ENCODE measurements around the gene FAM110A.

The FAM110A gene

DNA sequence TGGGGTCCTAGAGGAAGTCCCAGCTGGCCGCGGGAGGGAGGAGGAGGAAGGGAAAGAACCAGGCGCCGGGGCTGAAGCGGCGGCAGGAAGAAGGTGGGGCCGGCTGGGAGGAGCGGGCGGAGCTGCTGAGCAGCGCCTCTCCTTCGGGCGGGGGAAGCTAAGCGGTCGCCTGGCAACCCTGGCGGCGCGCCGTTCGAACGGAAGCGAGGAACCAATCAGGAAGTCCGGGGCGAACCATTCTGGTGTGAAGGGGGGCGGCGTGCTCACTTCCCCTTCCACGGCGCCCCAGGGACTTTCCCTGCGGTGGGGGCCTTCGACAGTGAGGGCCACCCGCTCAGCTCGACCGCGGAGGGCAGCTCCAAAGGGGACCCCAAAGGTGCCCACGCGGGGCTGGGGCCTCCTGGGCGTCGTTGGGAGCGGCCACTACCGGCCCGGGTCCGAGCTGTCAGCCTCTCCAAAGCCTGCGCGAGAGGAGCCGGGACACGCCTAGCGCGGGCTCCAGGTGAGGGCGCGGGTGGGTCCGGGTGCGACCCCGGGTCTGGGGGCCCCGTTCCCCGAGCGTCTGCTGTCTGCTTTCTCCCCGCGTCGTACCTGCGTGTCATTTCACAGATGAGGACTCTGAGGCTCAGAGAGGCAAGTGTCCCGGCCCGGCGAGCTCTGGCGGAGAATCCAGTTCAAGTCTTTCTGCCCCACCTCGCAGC lies at the start of gene FAM110A:
Gene FAM110A (plus strand): TSS at position 266 of the 701 bp plus-strand sequence. CDS start 11,090 bp downstream, outside the sequence.
- TF ChIP-seq EGR1 (IDR thresholded peaks at IDR 0.05) (no peak), CEBPB (IDR thresholded peaks at IDR 0.05) (no peak), TAF1 (IDR thresholded peaks at IDR 0.05; ENCODE audit: low read depth) (no peak; the same call in 1 of the 2 replicates), ZBTB7A (IDR thresholded peaks at IDR 0.05; ENCODE audit: low read depth) (peak; percentile 91), MAX (IDR thresholded peaks at IDR 0.05) (peak; percentile 65; the same call in 1 of the 2 replicates), TCF12 (IDR thresholded peaks at IDR 0.05; ENCODE audit: low read depth) (peak; percentile 21; the same call in 1 of the 2 replicates), FOXM1 (IDR thresholded peaks at IDR 0.05; ENCODE audit: borderline replicate concordance, low read depth) (peak; percentile 98)
- TF ChIP-seq, protein P1, sequence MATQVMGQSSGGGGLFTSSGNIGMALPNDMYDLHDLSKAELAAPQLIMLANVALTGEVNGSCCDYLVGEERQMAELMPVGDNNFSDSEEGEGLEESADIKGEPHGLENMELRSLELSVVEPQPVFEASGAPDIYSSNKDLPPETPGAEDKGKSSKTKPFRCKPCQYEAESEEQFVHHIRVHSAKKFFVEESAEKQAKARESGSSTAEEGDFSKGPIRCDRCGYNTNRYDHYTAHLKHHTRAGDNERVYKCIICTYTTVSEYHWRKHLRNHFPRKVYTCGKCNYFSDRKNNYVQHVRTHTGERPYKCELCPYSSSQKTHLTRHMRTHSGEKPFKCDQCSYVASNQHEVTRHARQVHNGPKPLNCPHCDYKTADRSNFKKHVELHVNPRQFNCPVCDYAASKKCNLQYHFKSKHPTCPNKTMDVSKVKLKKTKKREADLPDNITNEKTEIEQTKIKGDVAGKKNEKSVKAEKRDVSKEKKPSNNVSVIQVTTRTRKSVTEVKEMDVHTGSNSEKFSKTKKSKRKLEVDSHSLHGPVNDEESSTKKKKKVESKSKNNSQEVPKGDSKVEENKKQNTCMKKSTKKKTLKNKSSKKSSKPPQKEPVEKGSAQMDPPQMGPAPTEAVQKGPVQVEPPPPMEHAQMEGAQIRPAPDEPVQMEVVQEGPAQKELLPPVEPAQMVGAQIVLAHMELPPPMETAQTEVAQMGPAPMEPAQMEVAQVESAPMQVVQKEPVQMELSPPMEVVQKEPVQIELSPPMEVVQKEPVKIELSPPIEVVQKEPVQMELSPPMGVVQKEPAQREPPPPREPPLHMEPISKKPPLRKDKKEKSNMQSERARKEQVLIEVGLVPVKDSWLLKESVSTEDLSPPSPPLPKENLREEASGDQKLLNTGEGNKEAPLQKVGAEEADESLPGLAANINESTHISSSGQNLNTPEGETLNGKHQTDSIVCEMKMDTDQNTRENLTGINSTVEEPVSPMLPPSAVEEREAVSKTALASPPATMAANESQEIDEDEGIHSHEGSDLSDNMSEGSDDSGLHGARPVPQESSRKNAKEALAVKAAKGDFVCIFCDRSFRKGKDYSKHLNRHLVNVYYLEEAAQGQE (IDR thresholded peaks at IDR 0.05; ENCODE audit: low read depth): no peak

DNA sequence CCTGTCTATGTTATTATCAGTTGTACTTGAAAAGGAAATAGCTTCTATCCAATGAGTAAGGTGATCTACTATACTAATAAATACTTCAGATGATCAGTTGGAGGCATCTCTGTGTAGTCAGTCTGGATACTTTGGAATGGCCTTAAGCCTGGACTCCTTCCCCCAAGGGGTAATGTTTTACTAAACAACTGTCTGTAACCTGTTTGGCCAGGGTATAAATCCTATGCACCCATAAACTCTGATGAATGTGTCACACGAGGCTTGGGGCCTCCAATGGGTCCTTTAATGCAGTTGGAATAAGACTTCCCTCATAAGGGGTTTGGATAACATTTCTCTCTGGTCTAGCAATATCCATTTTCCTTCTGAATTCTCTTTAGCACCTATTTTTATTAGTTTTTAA lies 45.7 kb upstream of the FAM110A start:
- no peak for TF ChIP-seq USF1 (IDR thresholded peaks at IDR 0.05)
- no peak for TF ChIP-seq NFIC (IDR thresholded peaks at IDR 0.05)
- no peak for TF ChIP-seq MAX (IDR thresholded peaks at IDR 0.05)
- no peak for TF ChIP-seq EGR1 (IDR thresholded peaks at IDR 0.05)
- no peak for TF ChIP-seq ZBTB7A (IDR thresholded peaks at IDR 0.05; ENCODE audit: low read depth)

DNA sequence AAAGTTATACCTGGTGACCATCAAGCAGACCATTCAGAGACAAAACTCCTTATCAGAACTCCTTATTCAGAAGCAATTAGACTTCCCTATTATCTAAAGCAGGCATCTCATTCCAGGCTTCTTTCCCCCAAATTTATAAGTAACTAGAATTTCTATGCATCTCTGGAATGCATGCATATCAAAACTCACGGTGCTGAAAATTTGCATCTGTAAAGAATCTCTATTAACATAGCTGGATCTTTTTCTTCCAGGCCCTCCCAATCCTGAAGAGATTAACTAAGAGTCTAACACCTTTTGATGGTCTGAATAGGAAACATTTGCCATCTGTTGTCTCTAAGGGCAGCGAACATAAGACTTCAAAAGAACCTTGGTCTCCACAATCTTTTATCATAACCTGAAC lies 42.5 kb upstream of the FAM110A start:
- TF ChIP-seq, protein P1 (IDR thresholded peaks at IDR 0.05; ENCODE audit: low read depth): no peak
- TF ChIP-seq CEBPB (IDR thresholded peaks at IDR 0.05) (no peak), TEAD4 (IDR thresholded peaks at IDR 0.05) (no peak)

GRCh38 chr20:792248-792647 lies 41.3 kb upstream of the FAM110A start:
- no peak for TF ChIP-seq TCF12 (IDR thresholded peaks at IDR 0.05; ENCODE audit: low read depth)
- TF ChIP-seq NFIC (IDR thresholded peaks at IDR 0.05): no peak
- TF ChIP-seq YY1 (IDR thresholded peaks at IDR 0.05; ENCODE audit: low read depth): no peak
- no peak for TF ChIP-seq TAF1 (IDR thresholded peaks at IDR 0.05; ENCODE audit: low read depth)
- TF ChIP-seq MAX (IDR thresholded peaks at IDR 0.05): no peak
- TF ChIP-seq FOXM1 (IDR thresholded peaks at IDR 0.05; ENCODE audit: borderline replicate concordance, low read depth): no peak
- TF ChIP-seq TEAD4 (IDR thresholded peaks at IDR 0.05): no peak
- no peak for TF ChIP-seq ZBTB7A (IDR thresholded peaks at IDR 0.05; ENCODE audit: low read depth)

- TF ChIP-seq TCF12 (IDR thresholded peaks at IDR 0.05; ENCODE audit: low read depth) (no peak), ZBTB7A (IDR thresholded peaks at IDR 0.05; ENCODE audit: low read depth) (no peak), TAF1 (IDR thresholded peaks at IDR 0.05; ENCODE audit: low read depth) (no peak), FOXM1 (IDR thresholded peaks at IDR 0.05; ENCODE audit: borderline replicate concordance, low read depth) (no peak), EP300 (IDR thresholded peaks at IDR 0.05; ENCODE audit: borderline replicate concordance) (no peak), NFIC (IDR thresholded peaks at IDR 0.05) (no peak), TEAD4 (IDR thresholded peaks at IDR 0.05) (no peak), MAX (IDR thresholded peaks at IDR 0.05) (no peak), EGR1 (IDR thresholded peaks at IDR 0.05) (no peak), USF1 (IDR thresholded peaks at IDR 0.05) (no peak), RAD21 (IDR thresholded peaks at IDR 0.05; ENCODE audit: low read depth) (no peak), CEBPB (IDR thresholded peaks at IDR 0.05) (no peak), CREB1 (IDR thresholded peaks at IDR 0.05; ENCODE audit: low read depth) (no peak), YY1 (IDR thresholded peaks at IDR 0.05; ENCODE audit: low read depth) (no peak)
- TF ChIP-seq, protein P1 (IDR thresholded peaks at IDR 0.05; ENCODE audit: low read depth): no peak
Observed at GRCh38 chr20:796921-797320, 36.6 kb upstream of the FAM110A start.
